Measurements from ENCODE around the gene FUBP1.
"Not testable (repeated sequence)": the region's sequence is repeated elsewhere in the genome, so short reads cannot be mapped to it uniquely, and the experiment has no call there.

Gene FUBP1

DNA sequence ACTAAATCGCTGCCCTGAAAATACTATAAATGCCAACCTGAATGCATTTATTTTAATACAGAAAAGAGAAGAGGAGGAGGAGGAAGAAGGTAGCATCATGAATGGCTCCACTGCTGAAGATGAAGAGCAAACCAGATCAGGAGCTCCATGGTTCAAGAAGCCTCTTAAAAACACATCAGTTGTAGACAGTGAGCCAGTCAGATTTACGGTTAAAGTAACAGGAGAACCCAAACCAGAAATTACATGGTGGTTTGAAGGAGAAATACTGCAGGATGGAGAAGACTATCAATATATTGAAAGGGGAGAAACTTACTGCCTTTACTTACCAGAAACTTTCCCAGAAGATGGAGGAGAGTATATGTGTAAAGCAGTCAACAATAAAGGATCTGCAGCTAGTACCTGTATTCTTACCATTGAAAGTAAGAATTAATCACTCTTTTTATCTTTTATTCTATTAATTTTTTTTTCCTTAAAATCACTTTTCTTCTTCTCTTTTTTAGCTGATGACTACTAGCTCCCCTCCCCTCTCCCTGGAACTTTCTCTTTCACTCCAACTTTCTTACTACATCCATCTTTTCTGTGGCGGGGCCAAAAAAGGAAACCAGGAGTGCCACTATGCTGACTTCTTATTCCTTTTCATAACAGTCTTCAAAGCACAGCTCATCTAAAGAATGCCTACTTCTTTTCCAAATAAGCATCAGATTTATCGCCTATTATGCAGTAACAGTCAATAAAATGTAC is 36.3 kb downstream of the FUBP1 start:
- DNase-seq: no peak

- no peak for DNase-seq
These were observed 37.8 kb downstream of the FUBP1 start for GRCh38 chr1:77940921-77941570.

- no peak for DNase-seq
These were observed 40.2 kb downstream of the FUBP1 start for GRCh38 chr1:77938651-77939050.

DNA sequence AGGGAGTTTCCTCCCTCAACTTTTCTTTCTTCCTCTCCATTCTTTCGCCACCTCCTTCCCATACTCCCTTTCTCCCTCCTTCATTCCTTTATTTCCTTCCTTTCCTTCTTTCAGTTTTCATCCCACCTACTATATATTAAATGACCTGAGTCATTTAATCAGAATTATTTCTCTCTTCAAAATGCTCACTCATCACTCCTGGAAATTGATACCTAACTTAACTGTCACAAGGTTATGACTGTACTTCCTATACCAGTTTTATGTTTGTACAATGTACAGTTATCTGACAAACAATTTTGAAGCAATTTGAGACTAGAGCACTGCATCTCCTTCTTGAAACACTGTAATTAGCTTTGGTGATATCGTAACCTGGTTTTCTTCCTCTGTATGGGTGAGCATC is 49.1 kb downstream of the FUBP1 start:
- no peak for DNase-seq

DNA sequence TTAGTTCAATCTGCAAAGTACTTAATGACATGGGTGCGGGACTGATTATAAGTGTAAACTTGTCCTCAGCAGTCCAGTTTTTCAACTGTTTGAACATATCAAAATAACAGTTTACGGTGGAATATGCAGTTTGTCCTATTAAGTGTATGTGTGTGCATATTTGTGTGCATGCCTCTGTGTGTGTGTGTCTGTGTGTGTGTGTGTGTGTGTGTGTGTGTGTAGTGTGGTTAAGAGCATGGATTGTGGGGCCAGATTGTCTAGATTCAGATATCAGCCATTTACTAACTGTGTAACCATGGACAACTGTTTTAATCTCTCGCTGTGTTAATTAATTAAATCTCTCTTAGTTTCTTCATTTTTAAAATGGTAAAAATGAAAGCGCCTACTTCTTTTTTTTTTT is 51.5 kb downstream of the FUBP1 start:
- DNase-seq: no peak

GRCh38 chr1:77926561-77927357 is 52.1 kb downstream of the FUBP1 start:
- DNase-seq: peak; percentile 18

DNA sequence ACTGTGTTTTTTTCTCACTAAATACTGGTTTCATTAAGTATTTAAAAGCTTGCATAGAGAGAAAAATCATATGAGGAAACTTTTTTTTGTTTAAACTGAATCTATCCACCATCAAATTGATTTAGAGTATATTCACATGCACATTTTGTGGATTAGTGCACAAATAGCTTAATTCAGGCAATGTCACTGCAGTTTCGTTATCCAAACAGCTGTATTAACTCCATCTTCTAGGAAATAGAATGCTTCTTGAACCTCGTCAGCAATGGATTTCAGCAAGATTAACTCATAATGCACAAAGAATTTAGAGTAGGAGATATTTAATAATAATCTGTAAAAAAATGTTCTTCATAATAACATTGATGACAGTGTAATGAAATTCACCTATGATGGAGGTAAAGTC is 52.9 kb downstream of the FUBP1 start:
- no peak for DNase-seq

GRCh38 chr1:77925518-77925917 is 53.4 kb downstream of the FUBP1 start:
- DNase-seq: no peak

DNA sequence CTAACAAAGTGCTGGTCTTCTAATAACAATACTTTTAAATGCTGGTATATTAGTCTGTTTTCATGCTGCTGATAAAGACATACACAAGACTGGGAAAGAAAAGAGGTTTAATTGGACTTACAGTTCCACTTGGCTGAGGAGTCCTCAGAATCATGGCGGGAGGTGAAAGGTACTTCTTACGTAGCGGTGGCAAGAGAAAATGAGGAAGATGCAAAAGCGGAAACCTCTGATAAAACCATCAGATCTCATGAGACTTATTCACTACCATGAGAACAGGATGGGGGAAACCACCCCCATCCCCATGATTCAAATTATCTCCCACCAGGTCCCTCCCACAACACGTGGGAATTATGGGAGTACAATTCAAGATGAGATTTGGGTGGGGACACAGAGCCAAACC is 60.0 kb downstream of the FUBP1 start:
- DNase-seq: not testable (repeated sequence)

GRCh38 chr1:77910116-77910515 is 68.8 kb downstream of the FUBP1 start:
- DNase-seq: no peak

GRCh38 chr1:77906624-77907023 is 72.2 kb downstream of the FUBP1 start:
- no peak for DNase-seq

DNA sequence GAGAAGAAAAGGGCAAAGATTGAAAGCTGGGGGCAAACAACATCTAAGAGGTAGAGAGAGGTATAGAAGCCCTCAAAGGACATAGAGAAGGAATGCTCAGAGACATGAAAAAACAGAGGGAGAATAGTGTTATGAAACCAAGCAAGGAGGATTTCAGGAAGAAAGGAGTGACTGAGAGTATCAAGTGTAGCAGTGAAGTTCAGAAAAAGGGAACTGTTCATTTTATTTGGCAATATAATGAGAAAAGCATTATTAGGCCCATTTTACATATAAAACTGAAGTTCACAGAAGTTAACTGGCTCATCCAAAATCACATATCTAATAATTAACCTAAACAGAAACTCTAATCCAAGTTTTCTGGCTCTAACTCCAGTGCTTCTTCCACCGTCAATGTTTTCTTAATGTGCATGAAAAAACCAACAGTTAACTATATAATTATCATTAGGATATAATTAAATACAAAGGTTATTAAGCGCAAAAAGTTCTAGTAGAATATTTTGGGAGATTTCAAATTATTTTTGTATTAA is 72.8 kb downstream of the FUBP1 start:
- no peak for DNase-seq

- no peak for DNase-seq
These were observed 73.3 kb downstream of the FUBP1 start for GRCh38 chr1:77905603-77906002.

DNA sequence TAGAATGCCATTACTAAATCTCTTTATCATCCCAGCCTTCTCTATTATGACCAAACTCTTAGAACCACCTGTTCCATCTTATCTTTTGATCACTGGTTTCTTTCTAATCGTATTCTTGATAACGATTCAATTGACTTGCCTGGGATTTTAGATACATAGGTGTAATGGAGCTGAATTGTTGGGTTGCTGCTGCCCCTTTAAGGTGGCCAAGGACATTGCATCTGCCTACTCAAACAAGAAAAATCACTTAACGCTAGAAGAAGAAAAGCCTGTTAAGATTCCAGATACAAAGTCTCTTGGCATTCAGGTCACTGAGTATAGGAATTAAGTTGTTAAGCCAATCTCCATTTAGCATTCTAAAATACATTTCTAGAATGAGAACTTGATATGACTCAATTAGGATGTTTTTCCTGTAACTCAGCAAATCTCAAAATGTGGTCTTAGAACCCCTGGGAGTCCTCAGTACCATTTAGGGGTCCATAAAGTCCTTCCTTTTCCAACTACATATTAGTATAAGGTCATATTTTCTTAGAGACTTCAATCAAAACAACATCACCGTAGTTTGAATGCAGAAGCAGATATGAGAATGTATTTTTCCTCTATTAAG is 78.1 kb downstream of the FUBP1 start:
- DNase-seq: no peak

- no peak for DNase-seq
These were observed 79.1 kb downstream of the FUBP1 start for GRCh38 chr1:77899647-77900320.

All from SIG-M5 (cell line).